MCF 10A (cell line): Measurements from ENCODE around the gene TLX2. TPM values are rescaled to one million over a fixed set of nuclear protein-coding genes. Genes with fewer than 3 reads are reported as not detected.

Experiments used
- BruUV-seq: library from RNA; stranded (reverse); fragments of 400-500 nt; replicated peaks from 2 replicates; lab custom pipeline; 2021; lab: Mats Ljungman, UMichigan
- CTCF ChIA-PET: fragments of 300-600 bp; sonication (Branson Sonifier 250); formaldehyde crosslinking; extraction: SDS; loops from one replicate; lab custom pipeline; 2021; ENCODE audit warnings: antibody characterized with exemption, inconsistent platforms; lab: Yijun Ruan, JAX
- POLR2A ChIA-PET: fragments of 300-600, 350-650 bp; sonication (Branson Sonifier 250); formaldehyde crosslinking; extraction: SDS; loops from one replicate; lab custom pipeline; 2020; ENCODE audit warnings: antibody characterized with exemption, inconsistent platforms; lab: Yijun Ruan, JAX
- DNase-seq: peaks from one replicate; pipeline ENCODE4 v3.0.0-alpha.2; 2018; ENCODE audit not compliant: unreplicated experiment
- H3K27ac Mint-ChIP-seq: one replicate; pipeline ENCODE4 v1.8.0; 2022; ENCODE audit warnings: mild to moderate bottlenecking, low read depth, mixed read lengths; ENCODE audit not compliant: unreplicated experiment
- H3K27me3 Mint-ChIP-seq: one replicate; pipeline ENCODE4 v1.8.0; 2022; ENCODE audit warnings: mixed read lengths; ENCODE audit not compliant: insufficient read depth, unreplicated experiment
- H3K36me3 Mint-ChIP-seq: one replicate; pipeline ENCODE4 v1.8.0; 2022; ENCODE audit warnings: mild to moderate bottlenecking, moderate library complexity, mixed read lengths; ENCODE audit not compliant: insufficient read depth, unreplicated experiment
- H3K4me1 Mint-ChIP-seq: one replicate; pipeline ENCODE4 v1.8.0; 2022; ENCODE audit warnings: mixed read lengths; ENCODE audit not compliant: insufficient read depth, unreplicated experiment
- H3K4me3 Mint-ChIP-seq: one replicate; pipeline ENCODE4 v1.8.0; 2022; ENCODE audit warnings: mild to moderate bottlenecking, moderate library complexity, mixed read lengths; ENCODE audit not compliant: unreplicated experiment
- H3K9me3 Mint-ChIP-seq: one replicate; pipeline ENCODE4 v1.8.0; 2022; ENCODE audit warnings: mixed read lengths; ENCODE audit not compliant: unreplicated experiment
- CTCF ChIP-seq: fragments of 200-600 bp; IDR thresholded peaks from one replicate; pipeline ENCODE4 v1.8.0; 2022; ENCODE audit warnings: antibody characterized with exemption, mild to moderate bottlenecking; ENCODE audit not compliant: unreplicated experiment
- intact Hi-C: fragments of 100-400 bp; cut with micrococcal nuclease; formaldehyde crosslinking; loops from 2 replicates; pipeline ENCODE4 v1.14.1; 2022
- total RNA-seq: library from RNA; stranded (reverse); gene quantifications from 2 replicates; pipeline ENCODE4 v1.2.3, GENCODE V29; 2022

The TLX2 gene
- total RNA-seq, 1 experiment from 2014 or later, result not detected

GRCh38 chr2:74486141-74486540 lies 28.1 kb upstream of the TLX2 start:
- no peaks in the 10 kb centered on the region for H3K27me3 Mint-ChIP-seq
- no peaks in the 10 kb centered on the region for H3K9me3 Mint-ChIP-seq
- no peak for TF ChIP-seq CTCF
- no TSS peak for BruUV-seq
- intact Hi-C loops, result no loop called here
- no peak for DNase-seq
- ChIA-PET CTCF (interaction anchor here (0.7 to 1.2 kb wide), 2 partner anchors 102 to 106 kb away, joined by 3 to 5 read pairs; no protein-coding TSS in a partner anchor), POLR2A (no interaction called here)
- peaks cover 17% of the 10 kb centered on the region for H3K36me3 Mint-ChIP-seq
- no peak overlapping the region for H3K4me3 Mint-ChIP-seq
- peaks cover 14% of the 10 kb centered on the region for H3K4me1 Mint-ChIP-seq
- H3K27ac Mint-ChIP-seq, result no peak overlapping the region

- H3K27me3 Mint-ChIP-seq, result no peaks in the 10 kb centered on the region
- no peak for DNase-seq
- no peak overlapping the region for H3K27ac Mint-ChIP-seq
- ChIA-PET CTCF (interaction anchor here (1.0 to 1.2 kb wide), 4 partner anchors 18 to 99 kb away, joined by 3 to 4 read pairs (median 4); no protein-coding TSS in a partner anchor), POLR2A (interaction anchor here (0.6 to 1.4 kb wide), 4 partner anchors 42 to 98 kb away, joined by 3 to 5 read pairs (median 3); no protein-coding TSS in a partner anchor)
- no peaks in the 10 kb centered on the region for H3K9me3 Mint-ChIP-seq
- intact Hi-C loops, result no loop called here
- H3K4me1 Mint-ChIP-seq, result peaks cover 5% of the 10 kb centered on the region
- no peak for TF ChIP-seq CTCF
- H3K4me3 Mint-ChIP-seq, result no peak overlapping the region
- H3K36me3 Mint-ChIP-seq, result peaks cover 18% of the 10 kb centered on the region
- no TSS peak for BruUV-seq
Observed at GRCh38 chr2:74488643-74489481, 25.4 kb upstream of the TLX2 start.

GRCh38 chr2:74489906-74490305 lies 24.3 kb upstream of the TLX2 start:
- peaks cover 18% of the 10 kb centered on the region for H3K36me3 Mint-ChIP-seq
- BruUV-seq, result no TSS peak
- no peaks in the 10 kb centered on the region for H3K9me3 Mint-ChIP-seq
- no peak overlapping the region for H3K27ac Mint-ChIP-seq
- ChIA-PET CTCF (interaction anchor here (1.0 to 1.2 kb wide), 3 partner anchors 16 to 98 kb away, joined by 3 to 4 read pairs (median 4); no protein-coding TSS in a partner anchor), POLR2A (interaction anchor here (1.1 to 1.2 kb wide), 2 partner anchors 11 to 97 kb away, joined by 3 read pairs; no protein-coding TSS in a partner anchor)
- no peak for TF ChIP-seq CTCF
- no peak overlapping the region for H3K4me3 Mint-ChIP-seq
- H3K27me3 Mint-ChIP-seq, result no peaks in the 10 kb centered on the region
- peaks cover 5% of the 10 kb centered on the region for H3K4me1 Mint-ChIP-seq
- intact Hi-C loops, result no loop called here
- DNase-seq, result no peak
